ENCODE data around the gene MGRN1. TPM values are rescaled to one million over a fixed set of nuclear protein-coding genes. Genes with fewer than 3 reads are reported as not detected.

Gene MGRN1
- total RNA-seq, 1 donor from 2014 or later: 63.6 TPM

- Histone ChIP-seq H3K4me3 (ENCODE audit: low read depth, low read length) (no peak overlapping the region), H3K27me3 (ENCODE audit: control insufficient read depth, insufficient read depth, low read length) (no peaks in the 10 kb centered on the region), H3K36me3 (ENCODE audit: control insufficient read depth, insufficient read depth, low read length) (no peaks in the 10 kb centered on the region)
- DNase-seq (ENCODE audit: low read depth): no peak
- no peak for TF ChIP-seq CTCF (IDR thresholded peaks at IDR 0.05; ENCODE audit: insufficient read depth, low read length, poor library complexity, severe bottlenecking)
Measured at GRCh38 chr16:4641895-4642294, 17.3 kb downstream of the MGRN1 start.

GRCh38 chr16:4646773-4647643 is 22.4 kb downstream of the MGRN1 start:
- Histone ChIP-seq H3K36me3 (ENCODE audit: control insufficient read depth, insufficient read depth, low read length) (no peaks in the 10 kb centered on the region), H3K27me3 (ENCODE audit: control insufficient read depth, insufficient read depth, low read length) (no peaks in the 10 kb centered on the region), H3K4me3 (ENCODE audit: low read depth, low read length) (no peak overlapping the region)
- no peak for TF ChIP-seq CTCF (IDR thresholded peaks at IDR 0.05; ENCODE audit: insufficient read depth, low read length, poor library complexity, severe bottlenecking)
- no peak for DNase-seq (ENCODE audit: low read depth)

- no peak for DNase-seq (ENCODE audit: low read depth)
- no peaks in the 10 kb centered on the region for H3K27me3 ChIP-seq (ENCODE audit: control insufficient read depth, insufficient read depth, low read length)
- no peak for TF ChIP-seq CTCF (IDR thresholded peaks at IDR 0.05; ENCODE audit: insufficient read depth, low read length, poor library complexity, severe bottlenecking)
- no peak overlapping the region for H3K4me3 ChIP-seq (ENCODE audit: low read depth, low read length)
- H3K36me3 ChIP-seq (ENCODE audit: control insufficient read depth, insufficient read depth, low read length): no peaks in the 10 kb centered on the region
Measured at GRCh38 chr16:4647644-4647980, 23.0 kb downstream of the MGRN1 start.

GRCh38 chr16:4648917-4649316 is 24.3 kb downstream of the MGRN1 start:
- no peaks in the 10 kb centered on the region for H3K27me3 ChIP-seq (ENCODE audit: control insufficient read depth, insufficient read depth, low read length)
- no peak for DNase-seq (ENCODE audit: low read depth)
- no peaks in the 10 kb centered on the region for H3K36me3 ChIP-seq (ENCODE audit: control insufficient read depth, insufficient read depth, low read length)
- no peak for TF ChIP-seq CTCF (IDR thresholded peaks at IDR 0.05; ENCODE audit: insufficient read depth, low read length, poor library complexity, severe bottlenecking)
- H3K4me3 ChIP-seq (ENCODE audit: low read depth, low read length): no peak overlapping the region

GRCh38 chr16:4649744-4650442 is 25.3 kb downstream of the MGRN1 start:
- Histone ChIP-seq H3K36me3 (ENCODE audit: control insufficient read depth, insufficient read depth, low read length) (no peaks in the 10 kb centered on the region), H3K4me3 (ENCODE audit: low read depth, low read length) (no peak overlapping the region), H3K27me3 (ENCODE audit: control insufficient read depth, insufficient read depth, low read length) (no peaks in the 10 kb centered on the region)
- DNase-seq (ENCODE audit: low read depth): no peak
- no peak for TF ChIP-seq CTCF (IDR thresholded peaks at IDR 0.05; ENCODE audit: insufficient read depth, low read length, poor library complexity, severe bottlenecking)

Data from kidney epithelial cell (primary cell).